ENCODE results near the gene HERC5.
"Not testable (repeated sequence)": the region's sequence is repeated elsewhere in the genome, so short reads cannot be mapped to it uniquely, and the experiment has no call there.

Gene HERC5

DNA sequence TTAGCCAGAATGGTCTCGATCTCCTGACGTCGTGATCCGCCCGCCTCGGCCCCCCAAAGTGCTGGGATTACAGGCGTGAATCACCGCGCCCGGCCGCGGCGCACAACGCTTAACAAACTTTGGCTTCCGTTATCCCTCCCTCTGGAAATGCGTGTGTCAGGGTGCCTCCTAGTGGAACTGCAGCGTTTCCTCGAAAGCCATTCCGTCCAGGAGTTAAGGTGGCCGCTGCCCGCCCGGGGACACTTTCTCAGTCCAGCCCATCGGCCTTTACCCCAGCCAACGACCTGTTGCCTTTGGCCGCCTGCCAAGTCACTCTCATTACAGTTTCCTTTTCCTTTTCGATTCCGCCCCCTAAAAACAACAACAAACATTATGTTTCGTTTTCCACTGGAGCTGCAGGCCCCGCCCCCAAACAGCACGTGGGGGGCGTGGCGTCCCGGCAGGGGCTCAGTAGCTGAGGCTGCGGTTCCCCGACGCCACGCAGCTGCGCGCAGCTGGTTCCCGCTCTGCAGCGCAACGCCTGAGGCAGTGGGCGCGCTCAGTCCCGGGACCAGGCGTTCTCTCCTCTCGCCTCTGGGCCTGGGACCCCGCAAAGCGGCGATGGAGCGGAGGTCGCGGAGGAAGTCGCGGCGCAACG, at the start of gene HERC5:
Gene HERC5 (plus strand): TSS at position 450 of the 637 bp plus-strand sequence. CDS start 151 bp downstream, at position 601.
- peak; percentile 57 for DNase-seq

DNA sequence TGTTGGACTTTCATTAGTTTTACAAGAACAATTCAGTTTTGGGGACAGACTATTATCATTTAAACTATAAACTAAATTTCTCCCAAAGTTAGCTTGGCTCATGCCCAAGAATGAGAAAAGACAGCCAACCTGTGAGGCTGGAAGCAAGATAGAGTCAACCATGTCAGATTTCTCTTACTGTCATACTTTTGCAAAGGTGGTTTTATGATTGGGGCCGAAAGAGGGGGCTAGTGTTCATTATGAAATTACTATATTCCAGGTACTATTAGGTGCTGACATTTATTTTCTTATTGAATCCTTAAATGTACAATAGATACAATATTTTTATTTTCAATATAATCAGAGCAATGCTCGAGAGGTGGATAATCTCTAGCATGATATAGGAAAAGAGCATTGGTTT, 47.7 kb upstream of the HERC5 start:
- no peak for DNase-seq

DNA sequence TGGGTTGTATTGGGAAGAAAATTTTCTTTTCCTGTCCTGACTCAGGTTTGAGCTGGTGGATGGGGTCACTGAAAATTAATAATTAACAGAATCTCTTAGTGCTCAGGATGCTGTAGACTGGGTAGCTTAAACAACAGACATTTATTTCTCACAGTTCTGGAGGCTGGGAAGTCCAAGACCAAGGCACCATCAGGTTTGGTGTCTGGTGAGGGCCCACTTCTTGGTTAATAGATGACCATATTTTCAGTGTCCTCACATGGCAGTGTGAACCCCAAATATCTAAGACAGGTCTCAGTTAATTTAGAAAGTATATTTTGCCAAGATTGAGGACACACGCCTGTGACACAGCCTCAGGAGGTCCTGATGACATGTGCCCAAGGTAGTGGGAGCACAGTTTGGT, 47.1 kb upstream of the HERC5 start:
- DNase-seq: no peak

DNA sequence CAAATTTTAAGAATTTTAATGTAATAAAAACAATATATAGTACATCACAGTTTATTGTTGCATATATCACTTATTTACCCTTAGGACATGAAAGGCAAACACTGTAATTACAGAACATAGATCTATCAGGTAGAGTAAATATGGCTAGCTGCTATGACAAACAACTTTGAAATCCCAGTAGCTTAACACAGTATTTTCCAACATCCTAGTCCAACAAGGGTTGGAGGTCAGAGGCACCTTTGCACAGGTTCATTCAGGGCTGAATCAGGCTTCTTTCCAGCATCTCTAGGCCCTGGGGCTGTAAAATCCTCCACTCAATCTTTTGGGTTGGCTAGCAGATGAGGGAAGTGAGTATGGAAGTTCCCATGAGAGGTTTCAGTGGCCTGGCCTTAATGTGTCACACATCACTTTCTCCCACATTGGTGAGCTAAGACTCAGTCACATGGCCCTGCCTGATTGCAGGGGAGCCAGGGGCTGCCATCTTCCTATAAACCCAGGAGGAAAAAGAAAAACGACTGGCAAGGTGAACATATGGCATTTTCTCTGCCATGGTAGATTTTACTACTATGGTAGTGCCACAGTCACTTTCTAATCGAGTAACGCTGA, 45.3 kb upstream of the HERC5 start:
- DNase-seq: no peak

DNA sequence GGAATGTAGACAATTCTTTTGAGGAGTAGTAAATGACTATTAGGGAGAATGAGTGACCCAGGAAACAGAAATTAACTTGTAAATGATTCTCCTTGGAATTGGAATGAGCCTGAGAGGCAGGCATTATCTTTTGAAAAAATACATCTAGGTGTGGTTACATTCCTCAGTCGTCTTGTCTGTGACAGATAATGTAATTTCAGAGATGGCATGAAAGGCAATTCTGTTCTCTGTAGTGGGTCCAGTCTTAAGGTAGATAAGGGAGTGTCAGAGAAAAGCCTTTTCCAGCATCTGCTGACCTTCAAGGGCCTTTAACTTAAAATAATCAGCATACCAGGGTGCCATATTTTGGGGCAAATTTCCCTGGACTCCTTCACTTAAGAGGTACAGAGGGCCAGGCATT, 43.1 kb upstream of the HERC5 start:
- no peak for DNase-seq

DNA sequence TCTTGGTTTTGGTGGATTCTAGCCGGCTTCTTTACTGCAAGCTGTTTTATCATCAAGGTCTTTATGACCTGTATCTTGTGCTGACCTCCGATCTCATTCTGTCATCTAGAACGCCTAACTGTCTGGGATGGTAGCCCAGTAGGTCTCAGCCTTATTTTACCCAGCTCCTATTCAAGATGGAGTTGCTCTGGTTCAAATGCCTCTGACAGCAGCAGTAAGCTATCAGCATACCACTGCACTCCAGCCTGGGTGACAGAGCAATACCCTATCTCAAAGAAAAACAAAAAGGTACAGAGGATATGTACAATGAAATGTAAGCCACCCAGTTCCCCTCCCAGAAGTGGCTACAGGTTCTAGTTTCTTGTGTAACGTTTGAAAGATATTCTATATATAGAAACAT, 42.2 kb upstream of the HERC5 start:
- no peak for DNase-seq

DNA sequence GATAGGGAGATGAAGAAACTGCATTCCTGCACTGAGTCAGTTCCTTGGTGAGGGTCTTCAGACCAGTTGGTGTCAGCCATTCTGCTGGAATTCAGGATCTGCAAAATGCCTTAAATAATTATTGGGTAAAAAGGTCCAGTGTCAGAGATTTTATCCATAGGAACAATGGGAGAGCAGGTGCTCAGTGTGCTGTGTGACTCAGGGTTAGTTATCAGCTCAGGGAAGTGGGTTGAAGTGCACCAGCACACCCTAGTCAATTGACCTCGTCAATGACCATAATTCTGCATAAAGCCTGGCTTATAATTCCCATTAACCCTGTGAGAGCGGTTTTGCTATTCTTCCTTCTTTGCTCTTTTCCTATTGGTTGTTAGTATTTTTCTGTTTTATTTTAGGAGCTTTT, 40.9 kb upstream of the HERC5 start:
- no peak for DNase-seq

DNA sequence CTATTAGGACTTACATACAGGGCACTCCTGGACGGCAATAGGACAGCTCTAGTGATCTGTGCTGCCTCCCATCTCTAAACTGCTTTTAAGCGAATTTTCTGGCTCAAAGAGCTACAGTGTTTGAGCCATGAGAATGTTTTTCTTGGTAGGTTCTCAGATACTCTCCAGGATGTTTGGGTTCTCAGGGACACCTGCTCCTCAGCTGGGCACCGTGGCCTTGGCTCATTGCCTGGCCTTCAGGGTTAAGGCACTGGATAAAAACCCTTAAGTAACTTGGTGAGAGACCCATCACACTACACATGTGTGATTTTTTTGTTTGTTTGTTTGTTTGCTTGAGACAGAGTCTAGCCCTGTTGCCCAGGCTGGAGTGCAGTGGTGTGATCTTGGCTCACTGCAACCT, 38.5 kb upstream of the HERC5 start:
- no peak for DNase-seq

DNA sequence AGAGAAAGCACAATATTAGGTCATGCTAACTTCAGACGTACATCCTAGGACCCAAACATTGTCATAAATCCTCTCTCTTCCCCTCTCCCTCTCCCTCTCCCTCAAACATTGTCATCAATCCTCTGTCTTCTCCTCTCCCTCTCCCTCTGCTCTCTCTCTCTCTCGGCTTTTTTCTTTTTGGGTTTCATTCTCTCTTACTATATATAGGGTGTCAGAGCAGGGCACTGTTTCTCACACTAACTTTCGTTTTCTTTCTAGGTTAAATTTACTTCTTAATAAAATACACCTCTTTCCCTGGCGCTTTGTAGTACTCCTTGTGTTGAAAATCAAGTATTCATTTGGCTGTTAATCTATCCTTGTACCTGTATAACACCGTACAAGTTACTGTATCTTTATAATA, 37.0 kb upstream of the HERC5 start:
- DNase-seq: no peak

DNA sequence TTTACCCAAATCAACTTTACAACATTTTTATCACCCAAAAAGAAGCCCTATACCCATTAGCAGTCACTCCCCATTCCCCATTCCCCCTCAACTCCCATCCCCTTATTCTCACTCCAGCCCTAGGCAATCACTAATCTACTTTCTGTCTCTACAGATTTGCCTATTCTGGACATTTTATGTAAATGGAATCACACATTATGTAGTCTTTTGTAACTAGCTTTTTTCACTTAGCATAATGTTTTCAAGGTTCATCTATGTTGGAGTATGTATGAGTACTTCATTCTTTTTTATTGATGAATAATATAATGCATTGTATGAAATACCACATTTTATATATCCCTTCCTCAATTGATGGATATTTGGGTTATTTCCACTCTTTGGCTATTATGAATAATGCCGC, 36.1 kb upstream of the HERC5 start:
- DNase-seq: no peak

DNA sequence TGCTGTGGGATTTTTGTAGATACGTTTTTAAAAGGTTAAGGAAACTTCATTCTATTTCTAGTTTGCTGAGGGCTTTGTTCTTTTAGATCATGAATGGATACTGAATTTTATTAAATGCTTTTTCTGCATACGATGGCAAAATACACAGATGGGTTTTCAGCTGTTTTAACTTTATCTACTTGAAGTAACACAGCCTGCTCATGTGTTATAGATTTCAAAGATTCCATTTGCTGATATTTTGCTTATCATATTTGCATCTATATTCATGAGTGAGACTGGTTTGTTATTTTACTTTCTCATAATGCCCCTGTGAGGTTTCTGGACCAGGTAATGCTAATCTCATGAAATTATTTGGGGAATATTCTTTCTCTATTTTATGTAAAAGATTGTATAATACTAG, 34.5 kb upstream of the HERC5 start:
- no peak for DNase-seq

DNA sequence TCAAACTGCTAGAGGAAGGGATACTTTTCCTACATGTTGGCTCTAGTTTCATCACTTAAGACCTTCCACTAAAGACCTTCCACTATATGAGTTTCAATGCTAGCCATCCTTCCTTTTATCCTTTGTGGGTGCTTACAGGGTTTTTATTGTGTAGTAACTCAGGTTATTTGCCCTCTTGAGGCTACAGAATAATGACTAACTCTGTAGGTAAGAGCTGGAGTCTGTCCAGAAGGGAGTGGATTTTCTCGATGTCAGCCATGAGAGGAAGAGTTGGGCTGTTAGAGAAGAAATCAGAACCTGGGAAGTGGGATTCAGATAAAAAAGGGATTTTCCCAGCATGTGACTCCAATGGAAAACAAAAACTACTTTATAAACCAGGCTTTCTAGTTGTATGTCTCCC, 27.5 kb upstream of the HERC5 start:
- DNase-seq: no peak

DNA sequence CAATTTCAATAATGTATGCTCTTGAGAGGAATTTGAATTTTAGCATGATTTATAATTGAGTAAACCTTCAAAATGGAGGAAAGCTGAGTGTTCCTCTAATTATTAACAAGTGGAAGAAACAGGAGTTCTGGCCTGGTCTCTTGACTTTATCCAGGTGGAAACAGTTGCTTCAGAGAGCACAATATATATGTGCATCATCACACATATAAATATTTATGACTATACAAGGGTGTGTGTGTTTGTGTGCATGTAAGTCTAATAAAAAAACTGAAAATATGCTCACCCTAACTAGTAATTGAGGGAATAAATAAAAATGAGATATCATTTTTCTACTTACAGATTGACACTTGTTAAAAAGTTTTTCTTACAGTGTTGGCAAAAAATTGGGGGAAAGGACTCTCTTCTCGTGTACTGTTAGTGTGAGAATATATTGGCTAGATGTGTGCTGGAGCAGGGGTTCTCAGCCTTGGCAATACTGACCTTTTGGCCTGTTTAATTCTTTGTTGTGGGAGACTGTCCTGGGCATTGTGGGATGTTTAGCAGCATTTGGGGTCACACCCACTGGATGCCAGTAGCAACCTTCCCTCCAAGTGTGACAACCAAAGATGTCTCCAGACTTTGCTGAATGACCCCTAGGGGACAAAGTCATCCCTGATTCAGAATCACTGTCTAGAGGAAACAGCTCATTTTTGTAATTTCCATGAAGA, 20.8 kb upstream of the HERC5 start:
- DNase-seq: no peak

DNA sequence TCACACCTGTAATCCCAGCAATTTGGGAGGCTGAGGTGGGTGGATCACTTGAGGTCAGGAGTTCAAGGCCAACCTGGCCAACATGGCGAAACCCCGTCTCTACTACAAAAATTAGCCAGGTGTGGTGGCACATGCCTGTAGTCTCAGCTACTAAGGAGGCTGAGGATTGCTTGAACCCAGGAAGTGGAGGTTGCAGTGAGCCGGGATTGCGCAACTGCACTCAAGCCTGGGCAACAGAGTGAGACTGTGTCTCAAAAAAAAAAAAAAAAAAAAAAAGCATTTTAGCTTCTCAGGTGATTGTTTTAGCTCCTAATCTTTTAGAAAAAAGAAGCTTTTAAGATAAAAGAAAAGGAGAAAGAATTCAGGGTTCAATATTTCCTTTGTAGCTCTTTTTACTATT, 19.0 kb upstream of the HERC5 start:
- DNase-seq: not testable (repeated sequence)

DNA sequence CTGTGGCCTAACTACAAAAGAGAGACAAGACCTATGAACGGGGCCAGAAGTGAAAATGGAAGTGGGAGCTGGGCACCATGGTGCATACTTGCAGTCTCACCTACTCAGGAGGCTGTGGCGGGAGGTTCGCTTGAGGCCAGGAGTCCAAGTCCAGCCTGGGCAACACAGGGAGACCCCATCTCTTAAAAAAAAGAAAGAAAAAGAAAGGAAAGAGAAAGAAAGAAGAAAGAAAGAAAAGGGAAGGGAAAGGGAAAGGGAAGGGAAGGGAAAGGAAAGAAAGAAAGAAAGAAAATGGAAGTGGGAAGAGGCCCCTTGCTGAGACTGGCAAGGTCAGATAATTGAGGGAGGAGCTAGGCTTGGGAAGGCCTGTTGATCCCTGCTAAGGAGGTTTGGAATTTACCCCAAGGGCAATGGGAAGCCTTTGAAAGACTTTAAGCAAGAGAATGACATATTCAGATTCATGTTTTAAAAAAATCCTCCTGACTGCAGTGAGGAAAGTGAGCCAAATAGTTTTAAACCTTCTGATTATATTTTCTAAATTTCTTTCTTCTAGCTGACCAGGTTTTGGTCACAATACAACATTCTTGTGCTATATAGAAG, 17.7 kb upstream of the HERC5 start:
- DNase-seq: no peak

DNA sequence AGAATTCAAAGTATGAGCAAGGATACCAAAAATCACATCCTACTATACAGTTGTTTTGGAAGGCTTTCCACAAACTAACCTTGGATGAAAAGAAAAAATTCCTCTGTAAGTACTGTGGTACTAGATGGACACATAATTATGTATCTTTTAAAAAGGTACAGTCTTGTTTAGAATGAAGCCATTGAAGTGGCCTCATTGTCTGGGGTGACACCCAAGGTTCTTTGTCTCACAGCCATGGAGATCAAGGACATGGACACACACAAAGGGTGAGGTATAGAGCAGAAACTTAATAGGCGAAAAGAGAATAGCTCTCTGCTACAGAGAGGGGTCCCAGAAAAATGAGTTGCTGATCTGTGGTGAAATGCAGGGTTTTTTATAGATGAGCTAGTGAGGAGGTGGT, 16.8 kb upstream of the HERC5 start:
- DNase-seq: no peak

DNA sequence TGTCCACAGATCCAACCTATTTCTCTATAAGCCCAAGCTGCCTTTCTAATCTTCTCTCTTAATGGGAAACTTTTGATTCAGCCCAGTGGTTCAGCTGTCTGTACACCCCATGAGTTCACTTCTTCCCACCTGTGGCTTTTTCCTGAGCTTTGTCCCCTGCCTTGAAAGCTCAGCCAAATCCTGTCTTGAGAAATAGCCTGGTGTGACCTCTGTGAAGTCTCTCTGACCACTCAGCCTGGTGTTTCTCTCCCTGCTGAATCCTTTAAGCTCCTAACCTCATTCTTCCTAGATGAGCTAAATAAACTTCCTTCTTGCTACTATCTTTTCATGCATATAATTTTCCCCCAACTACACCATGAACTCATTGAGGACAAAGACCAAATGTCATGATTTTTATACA, 15.2 kb upstream of the HERC5 start:
- DNase-seq: no peak

DNA sequence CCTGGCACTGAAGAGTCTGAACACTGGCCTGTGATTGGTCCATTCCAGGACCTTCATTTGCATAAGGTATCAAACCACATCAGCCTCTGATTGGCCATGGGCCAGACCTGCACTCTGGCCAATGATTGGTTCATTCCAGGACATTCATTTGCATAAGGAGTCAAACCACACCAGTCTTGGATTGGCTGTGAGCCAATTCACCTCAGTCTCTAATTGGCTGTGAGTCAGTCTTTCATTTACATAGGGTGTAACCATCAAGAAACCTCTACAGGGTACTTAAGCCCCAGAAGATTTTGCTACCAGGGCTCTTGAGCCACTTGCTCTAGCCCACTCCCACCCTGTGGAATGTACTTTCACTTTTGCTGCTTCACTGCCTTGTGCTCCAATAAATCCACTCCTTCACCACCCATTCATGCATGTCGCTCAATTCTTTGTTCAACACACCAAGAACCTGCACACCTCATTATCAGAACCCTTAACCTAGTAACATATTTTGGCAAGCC, 14.2 kb upstream of the HERC5 start:
- no peak for DNase-seq

DNA sequence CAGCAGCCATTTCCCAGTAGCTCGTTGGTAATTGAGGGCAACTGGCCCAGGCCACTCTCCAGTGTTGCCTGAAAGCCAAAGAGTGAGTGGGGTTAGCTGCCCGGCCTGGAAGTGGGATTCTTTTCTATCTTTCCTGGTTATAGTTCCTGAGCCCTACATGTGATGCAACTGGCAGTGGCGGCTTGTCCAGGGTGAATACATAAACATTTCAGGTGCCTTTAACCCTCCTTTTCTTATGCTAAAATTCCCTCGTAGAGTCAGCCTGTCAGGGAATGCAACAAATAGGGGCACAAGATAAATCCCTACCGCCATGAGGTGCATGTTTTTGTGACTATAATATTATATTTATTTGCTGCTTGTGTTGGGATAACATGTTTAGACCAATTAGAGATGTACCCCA, 13.4 kb upstream of the HERC5 start:
- no peak for DNase-seq

DNA sequence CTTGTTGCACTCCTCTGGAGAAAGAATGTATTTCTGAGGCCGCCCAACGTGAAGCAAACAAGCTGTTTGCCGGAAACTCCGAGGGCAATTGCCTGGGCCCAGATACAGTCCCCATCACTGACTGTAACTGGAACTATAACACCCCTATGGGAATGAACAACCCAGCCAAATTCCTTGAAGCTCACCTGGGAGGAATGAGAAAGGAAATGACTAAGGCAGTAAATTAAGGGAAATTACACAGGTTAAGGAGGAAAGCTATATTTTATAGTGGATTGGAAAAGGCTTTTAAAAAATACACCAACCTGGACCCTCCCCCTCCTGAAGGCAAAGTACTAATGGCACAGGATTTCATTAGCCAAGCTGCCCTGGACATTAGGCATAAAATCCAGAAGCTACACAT, 11.7 kb upstream of the HERC5 start:
- DNase-seq: no peak

DNA sequence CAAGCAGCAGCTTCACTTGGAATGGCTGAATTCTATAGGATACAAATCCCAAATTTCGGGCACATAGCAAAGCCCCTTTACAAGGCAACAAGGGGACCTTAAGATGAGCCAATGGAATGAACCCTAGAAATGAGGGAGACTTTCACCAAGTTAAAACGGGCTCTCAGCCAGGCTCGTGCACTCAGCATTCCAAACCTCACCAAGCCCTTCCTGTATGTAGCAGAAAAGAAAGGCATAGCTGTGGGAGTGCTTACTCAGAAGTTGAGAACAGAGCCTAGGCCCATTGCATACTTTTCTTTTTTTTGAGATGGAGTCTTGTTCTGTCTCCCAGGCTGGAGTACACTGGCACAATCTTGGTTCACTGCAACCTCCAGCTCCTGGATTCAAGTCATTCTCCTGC, 10.8 kb upstream of the HERC5 start:
- DNase-seq: no peak

DNA sequence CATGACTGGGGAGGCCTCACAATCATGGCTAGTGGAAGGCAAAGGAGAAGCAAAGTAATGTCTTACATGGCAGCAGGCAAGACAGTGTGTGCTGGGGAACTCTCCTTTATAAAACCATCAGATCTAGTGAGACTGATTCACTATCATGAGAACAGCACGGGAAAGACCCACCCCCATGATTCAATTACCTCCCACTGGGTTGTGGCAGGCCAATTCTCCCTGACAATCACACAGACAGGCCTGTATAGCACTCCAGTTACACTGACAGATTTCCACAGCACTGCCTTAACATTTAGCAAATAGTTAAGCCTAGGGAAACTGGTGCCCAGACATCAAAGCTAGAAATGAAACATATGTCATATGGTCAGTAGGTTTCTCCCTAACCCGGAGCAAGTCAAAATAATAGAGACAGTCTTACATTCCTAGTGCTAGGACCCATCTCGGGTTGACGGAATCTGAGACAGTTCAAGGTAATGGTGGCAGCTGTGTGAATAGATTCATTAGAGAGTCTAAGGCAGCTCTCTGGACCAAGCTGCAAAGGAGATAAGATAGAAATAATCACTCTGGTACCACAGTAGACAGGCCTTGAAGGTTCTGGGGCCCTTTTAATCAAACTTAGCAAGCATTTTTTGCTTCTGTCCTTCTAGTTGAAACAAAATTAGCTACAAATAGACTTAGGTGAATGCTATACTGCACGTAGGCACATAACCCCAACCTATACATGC, 9.4 kb upstream of the HERC5 start:
- no peak for DNase-seq

DNA sequence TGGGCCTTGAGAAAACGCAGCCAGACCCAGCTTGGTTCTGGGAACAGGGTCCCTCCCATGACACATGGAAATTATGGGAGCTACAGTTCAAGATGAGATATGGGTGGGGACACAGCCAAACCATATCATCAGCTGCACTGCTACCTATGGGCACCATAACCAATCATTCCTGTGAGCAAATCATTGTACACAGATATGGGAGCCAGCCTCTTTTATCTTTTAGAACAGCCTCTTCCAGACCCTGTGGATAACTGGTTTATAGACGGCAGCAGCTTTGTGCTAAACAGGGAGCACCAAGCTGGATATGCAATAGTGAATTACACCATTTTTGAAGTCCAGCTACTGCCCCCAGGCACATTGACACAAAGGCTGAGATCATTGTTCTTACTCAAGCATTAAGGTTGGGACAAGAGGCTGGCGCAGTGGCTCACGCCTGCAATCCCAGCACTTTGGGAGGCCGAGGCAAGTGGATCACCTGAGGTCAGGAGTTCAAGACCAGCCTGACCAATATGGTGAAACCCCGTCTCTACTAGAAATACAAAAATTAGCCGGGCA, 8.6 kb upstream of the HERC5 start:
- DNase-seq: not testable (repeated sequence)

Measured in cortex of kidney (tissue), 1 donor.